Measurements from ENCODE around the gene CBFB. TPM values are rescaled to one million over a fixed set of nuclear protein-coding genes. Genes with fewer than 3 reads are reported as not detected.
A peak's percentile ranks its signal among the peaks of the same experiment; 100 is the strongest.

Gene CBFB
- total RNA-seq, 4 donors from 2014 or later: 26.0 to 59.3 (median 41.9) TPM

DNA sequence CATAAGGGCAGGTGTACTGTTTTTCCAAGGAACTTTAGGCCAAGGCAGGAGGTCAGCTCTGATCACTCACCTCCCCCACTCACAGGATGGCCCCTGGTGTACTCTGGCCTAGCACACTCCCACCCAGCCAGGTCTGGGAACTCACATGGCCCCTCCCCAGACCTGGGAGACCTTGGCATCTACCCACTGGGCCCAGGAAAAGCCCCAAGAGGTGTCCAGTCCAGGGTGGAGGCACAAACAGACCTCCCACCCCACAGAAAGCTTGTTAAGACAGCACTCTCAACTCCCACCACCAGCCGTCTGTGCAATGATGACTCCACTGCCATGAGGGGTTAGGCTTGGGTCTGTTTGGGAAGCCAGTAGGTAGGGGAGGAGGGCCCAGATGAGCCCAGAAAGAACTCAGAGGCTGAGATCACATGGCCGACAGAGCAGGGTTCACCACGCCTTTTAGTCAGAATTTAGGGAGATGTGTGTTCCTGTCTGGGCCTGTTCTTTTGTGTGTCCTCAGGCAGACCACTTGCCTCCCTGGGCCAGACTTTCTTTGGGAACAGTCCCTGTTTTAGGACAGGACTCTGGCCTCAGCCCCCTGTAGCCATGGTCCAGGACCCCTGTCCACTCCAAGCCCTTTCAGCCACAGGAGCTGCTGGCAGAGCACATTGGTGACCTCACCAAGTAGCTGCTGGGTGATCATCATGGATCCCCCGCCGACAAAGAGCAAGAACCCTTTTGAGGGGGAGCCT, 12.1 kb upstream of the CBFB start:
- WGBS, 2 donors: 38 to 60% methylated on average over 1 of the region's 5 CpGs
- TF ChIP-seq POLR2A (IDR thresholded peaks at IDR 0.05) (no peak), CTCF (IDR thresholded peaks at IDR 0.05) (no peak)
- intact Hi-C loops (cut with DNase I): loop anchor here (10.0 kb wide), 1 partner anchor 138 kb away; the partner anchor contains the start of genes B3GNT9, FBXL8 and TRADD
- peaks cover 0 to 20% (median 0%) of the 10 kb centered on the region in 4 donors for H3K27me3 ChIP-seq
- DNase-seq: no peak
- H3K9me3 ChIP-seq: no peaks in the 10 kb centered on the region
- peaks cover 10 to 28% (median 13%) of the 10 kb centered on the region in 3 donors for H3K4me1 ChIP-seq
- H3K4me3 ChIP-seq: no peak overlapping the region
- no peak overlapping the region for H3K27ac ChIP-seq
- H3K36me3 ChIP-seq: no peaks in the 10 kb centered on the region

- Histone ChIP-seq H3K4me1 (peaks cover 10 to 28% (median 13%) of the 10 kb centered on the region in 3 donors), H3K27me3 (peaks cover 0 to 20% (median 0%) of the 10 kb centered on the region in 4 donors), H3K9me3 (no peaks in the 10 kb centered on the region), H3K4me3 (no peak overlapping the region), H3K36me3 (no peaks in the 10 kb centered on the region), H3K27ac (no peak overlapping the region)
- no peak for DNase-seq
- intact Hi-C loops (cut with DNase I): loop anchor here (10.0 kb wide), 1 partner anchor 137 kb away; the partner anchor contains the start of genes B3GNT9, FBXL8 and TRADD
- WGBS, 2 donors: 88 to 93% methylated on average over 3 to 4 of the region's 4 CpGs
- TF ChIP-seq CTCF (IDR thresholded peaks at IDR 0.05) (no peak), POLR2A (IDR thresholded peaks at IDR 0.05) (no peak)
These were observed 11.6 kb upstream of the CBFB start for GRCh38 chr16:67017421-67017750.

- Histone ChIP-seq H3K27me3 (peaks cover 0 to 20% (median 0%) of the 10 kb centered on the region in 4 donors), H3K4me3 (no peak overlapping the region), H3K36me3 (no peaks in the 10 kb centered on the region), H3K9me3 (no peaks in the 10 kb centered on the region), H3K27ac (no peak overlapping the region), H3K4me1 (peaks cover 10 to 27% (median 13%) of the 10 kb centered on the region in 3 donors)
- TF ChIP-seq POLR2A (IDR thresholded peaks at IDR 0.05): no peak
- peak; percentile 61 to 91 (median 74) for TF ChIP-seq CTCF (IDR thresholded peaks at IDR 0.05)
- WGBS, 2 donors: 26% methylated on average over 3 to 4 of the region's 6 CpGs
- intact Hi-C loops (cut with DNase I): loop anchor here (10.0 kb wide), 1 partner anchor 137 kb away; the partner anchor contains the start of genes B3GNT9, FBXL8 and TRADD
- no peak for DNase-seq
These were observed 11.0 kb upstream of the CBFB start for GRCh38 chr16:67017810-67018488.

DNA sequence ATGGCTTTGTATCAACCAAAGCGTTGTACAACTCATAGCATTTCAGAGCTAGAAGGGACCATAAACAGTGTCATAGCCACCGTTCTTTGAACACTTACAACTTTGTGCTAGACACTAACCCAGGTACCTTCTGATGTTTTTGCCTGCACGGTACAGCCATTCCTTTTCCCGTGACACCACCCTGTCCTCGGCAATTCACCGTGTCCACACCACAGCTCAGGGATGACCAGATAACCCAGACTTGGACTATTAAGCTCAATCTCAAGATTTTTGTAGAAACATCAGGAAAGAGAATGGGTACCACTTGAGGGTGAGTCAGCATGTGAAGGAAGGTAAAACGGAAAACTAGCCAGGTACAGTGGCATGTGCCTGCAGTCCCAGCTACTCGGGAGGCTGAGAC, 9.8 kb upstream of the CBFB start:
- Histone ChIP-seq H3K27ac (no peak overlapping the region), H3K36me3 (no peaks in the 10 kb centered on the region), H3K9me3 (no peaks in the 10 kb centered on the region), H3K4me3 (no peak overlapping the region), H3K4me1 (peaks cover 6 to 15% (median 6%) of the 10 kb centered on the region in 3 donors), H3K27me3 (peaks cover 0 to 8% (median 0%) of the 10 kb centered on the region in 4 donors)
- no peak for DNase-seq
- 73 to 82% methylated on average over 8 of the region's 8 CpGs for WGBS, 2 donors
- no peak for TF ChIP-seq POLR2A (IDR thresholded peaks at IDR 0.05)
- TF ChIP-seq CTCF (IDR thresholded peaks at IDR 0.05): no peak
- intact Hi-C loops (cut with DNase I): loop anchor here (10.0 kb wide), 1 partner anchor 136 kb away; the partner anchor contains the start of genes B3GNT9, FBXL8 and TRADD

DNA sequence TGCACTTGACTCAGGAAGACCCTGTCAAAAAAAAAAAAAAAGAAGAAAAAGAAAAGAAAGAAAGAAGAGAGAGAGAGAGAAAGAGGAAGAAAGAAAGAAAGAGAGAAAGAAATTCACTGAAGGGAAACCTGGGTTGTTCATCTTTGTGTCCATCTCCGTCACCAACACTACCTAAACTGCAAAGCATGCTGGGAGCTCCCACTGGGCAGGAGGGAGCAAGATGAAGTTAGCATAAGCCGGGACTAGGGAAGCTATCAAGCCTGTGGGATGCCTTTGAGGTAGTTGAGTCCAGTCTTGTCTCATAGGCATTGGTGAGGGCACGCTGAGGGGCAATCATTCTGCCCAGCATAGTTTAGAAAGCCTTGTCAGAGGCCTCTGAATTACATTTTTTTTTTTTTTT, 7.6 kb upstream of the CBFB start:
- Histone ChIP-seq H3K27me3 (no peaks in the 10 kb centered on the region), H3K9me3 (no peaks in the 10 kb centered on the region), H3K4me3 (no peak overlapping the region), H3K4me1 (peaks cover 0 to 5% (median 0%) of the 10 kb centered on the region in 3 donors), H3K36me3 (no peaks in the 10 kb centered on the region), H3K27ac (no peak overlapping the region)
- WGBS, 2 donors: 75 to 86% methylated on average over 3 of the region's 3 CpGs
- intact Hi-C loops (cut with DNase I): no loop called here
- TF ChIP-seq POLR2A (IDR thresholded peaks at IDR 0.05) (no peak), CTCF (IDR thresholded peaks at IDR 0.05) (no peak)
- DNase-seq: no peak
